GM23248 (cell line): ENCODE measurements around the gene C6orf15. TPM values are rescaled to one million over a fixed set of nuclear protein-coding genes. Genes with fewer than 3 reads are reported as not detected.

ENCODE experiments used
- DNase-seq: peaks from one replicate; pipeline ENCODE4 v3.0.0-alpha.2; 2015
- H2AFZ ChIP-seq: fragments of 200-600 bp; sonication (generic); 2 replicates; pipeline ENCODE4 v1.6.1; 2016; ENCODE audit warnings: antibody characterized with exemption
- H3F3A ChIP-seq: fragments of 200-600 bp; sonication (generic); 2 replicates; pipeline ENCODE4 v1.6.1; 2016; ENCODE audit warnings: mild to moderate bottlenecking, antibody characterized with exemption, mixed run types; ENCODE audit not compliant: insufficient read depth
- H3K27ac ChIP-seq: fragments of 200-600 bp; sonication (generic); 2 replicates; pipeline ENCODE4 v1.5.1; 2016; ENCODE audit warnings: mild to moderate bottlenecking
- H3K27me3 ChIP-seq: fragments of 200-600 bp; sonication (generic); replicated peaks from 2 replicates; pipeline ENCODE4 v1.6.1; 2016; ENCODE audit warnings: mild to moderate bottlenecking; ENCODE audit not compliant: insufficient read depth
- H3K36me3 ChIP-seq: fragments of 200-600 bp; sonication (generic); 2 replicates; pipeline ENCODE4 v1.6.1; 2016; ENCODE audit warnings: low read depth, mild to moderate bottlenecking
- H3K4me1 ChIP-seq: fragments of 200-600 bp; sonication (generic); 2 replicates; pipeline ENCODE4 v1.6.1; 2016; ENCODE audit warnings: mild to moderate bottlenecking; ENCODE audit not compliant: insufficient read depth
- H3K4me2 ChIP-seq: fragments of 200-600 bp; sonication (generic); one replicate; pipeline ENCODE4 v1.6.1; 2016; ENCODE audit warnings: mild to moderate bottlenecking; ENCODE audit not compliant: unreplicated experiment
- H3K4me3 ChIP-seq: fragments of 200-600 bp; sonication (generic); 2 replicates; pipeline ENCODE4 v1.5.1; 2016; ENCODE audit warnings: mild to moderate bottlenecking
- H3K79me2 ChIP-seq: fragments of 200-600 bp; sonication (generic); 2 replicates; pipeline ENCODE4 v1.6.1; 2016; ENCODE audit warnings: mild to moderate bottlenecking; ENCODE audit not compliant: insufficient read depth
- H3K9ac ChIP-seq: fragments of 200-600 bp; sonication (generic); 2 replicates; pipeline ENCODE4 v1.6.1; 2016; ENCODE audit warnings: mild to moderate bottlenecking
- H3K9me2 ChIP-seq: fragments of 200-600 bp; sonication (generic); 2 replicates; pipeline ENCODE4 v1.6.1; 2016; ENCODE audit warnings: mixed run types, mild to moderate bottlenecking, moderate library complexity; ENCODE audit not compliant: insufficient read depth
- H3K9me3 ChIP-seq: fragments of 200-600 bp; sonication (generic); one replicate; pipeline ENCODE4 v1.6.1; 2017; ENCODE audit warnings: low read depth
- H4K20me1 ChIP-seq: fragments of 200-600 bp; sonication (generic); 2 replicates; pipeline ENCODE4 v1.6.0; 2016; ENCODE audit not compliant: insufficient read depth
- EZH2 ChIP-seq: fragments of 200-600 bp; sonication (generic); IDR thresholded peaks from 2 replicates; pipeline ENCODE4 v1.6.1; 2018; ENCODE audit warnings: antibody characterized with exemption, mild to moderate bottlenecking; ENCODE audit not compliant: insufficient read depth, poor library complexity, severe bottlenecking
- EZH2phosphoT487 ChIP-seq: fragments of 200-600 bp; sonication (generic); IDR thresholded peaks from 2 replicates; pipeline ENCODE4 v1.6.1; 2018; ENCODE audit warnings: antibody characterized with exemption, moderate library complexity, mild to moderate bottlenecking, low read depth; ENCODE audit not compliant: insufficient read depth
- WGBS, 2 experiments: methylation state at CpG; one replicate each; pipeline ENCODE4 v1.1.6; 2015 to 2017; ENCODE audit warnings: low lambda C conversion rate in 2 of 2, low coverage in 1 of 2; ENCODE audit errors: missing lambda C conversion rate in 2 of 2; 5-methylcytosine and 5-hydroxymethylcytosine counted together
- in situ Hi-C: fragments of 300-500 bp; cut with MboI; formaldehyde crosslinking; loops from 2 replicates; pipeline ENCODE4 v1.15.0; 2020
- polyA plus RNA-seq: library from polyadenylated mRNA; unstranded; fragments of >200 nt; fragmentation: Nextera tagmentation; extraction: Ambion mirVana; gene quantifications from 2 replicates; pipeline ENCODE4 v1.2.1, GENCODE V29; 2016
- total RNA-seq: library from RNA; depleted of rRNA; stranded (reverse); fragments of >200 nt; shearing (Covaris generic); gene quantifications from 2 replicates; pipeline ENCODE4 v1.2.3, GENCODE V29; 2014

Gene C6orf15
- total and polyA plus RNA-seq, 2 experiments from 2014 or later = not detected

DNA sequence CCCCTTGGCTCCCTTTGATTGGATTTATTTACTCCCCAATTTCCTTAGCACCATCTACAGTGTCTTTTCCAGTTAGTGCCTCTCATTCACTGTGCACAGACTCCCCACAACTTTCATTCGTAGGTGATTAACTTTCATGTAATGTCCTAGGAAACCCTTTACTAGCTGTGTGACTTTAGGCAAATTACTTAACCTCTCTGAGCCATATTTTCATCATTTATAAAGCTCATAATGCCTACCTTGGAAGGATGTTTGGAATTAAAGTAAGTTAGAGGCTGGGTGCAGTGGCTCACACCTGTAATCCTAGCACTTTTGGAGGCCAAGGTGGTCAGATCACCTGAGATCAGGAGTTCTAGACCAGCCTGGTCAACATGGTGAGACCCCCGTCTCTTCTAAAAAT lies 20.1 kb downstream of the C6orf15 start:
- peaks cover 2% of the 10 kb centered on the region for H3F3A ChIP-seq
- no peaks in the 10 kb centered on the region for H3K27me3 ChIP-seq
- no peak for DNase-seq
- 90 to 91% methylated on average over 2 of the region's 2 CpGs for WGBS, 2 experiments
- H3K4me3 ChIP-seq = no peak overlapping the region
- H3K79me2 ChIP-seq = no peaks in the 10 kb centered on the region
- in situ Hi-C loops = loop anchor here (25.0 kb wide), 1 partner anchor 355 kb away; the partner anchor contains the start of genes FLOT1 and IER3
- H3K9me2 ChIP-seq = no peaks in the 10 kb centered on the region
- no peaks in the 10 kb centered on the region for H4K20me1 ChIP-seq
- TF ChIP-seq EZH2 (no peak), EZH2phosphoT487 (no peak)
- no peaks in the 10 kb centered on the region for H3K9me3 ChIP-seq
- no peak overlapping the region for H2AFZ ChIP-seq
- peaks cover 6% of the 10 kb centered on the region for H3K4me1 ChIP-seq
- no peak overlapping the region for H3K9ac ChIP-seq
- no peak overlapping the region for H3K4me2 ChIP-seq
- no peaks in the 10 kb centered on the region for H3K36me3 ChIP-seq
- no peak overlapping the region for H3K27ac ChIP-seq

DNA sequence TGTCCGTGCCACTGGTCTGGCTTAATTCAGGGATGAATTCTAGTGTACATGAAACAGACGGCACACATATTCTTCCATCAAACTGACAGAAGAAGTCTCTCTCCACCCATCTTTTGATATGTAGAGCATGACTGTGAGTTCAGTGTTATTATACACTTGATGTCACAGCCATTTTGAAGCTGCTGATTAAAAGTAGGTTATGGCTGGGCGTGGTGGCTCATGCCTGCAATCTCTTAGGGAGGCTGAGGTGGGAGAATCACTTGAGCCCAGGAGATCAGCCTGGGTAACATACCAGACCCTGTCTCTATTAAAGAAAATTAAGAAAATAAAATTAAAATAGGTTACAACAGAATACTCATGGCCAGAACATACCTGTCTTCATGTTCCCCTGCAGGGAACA lies 20.7 kb downstream of the C6orf15 start:
- Histone ChIP-seq H3K79me2 (no peaks in the 10 kb centered on the region), H3K27ac (no peak overlapping the region), H3K9me2 (no peaks in the 10 kb centered on the region), H3F3A (peaks cover 8% of the 10 kb centered on the region), H3K4me2 (no peak overlapping the region), H3K36me3 (no peaks in the 10 kb centered on the region), H4K20me1 (no peaks in the 10 kb centered on the region), H3K27me3 (no peaks in the 10 kb centered on the region), H3K4me3 (no peak overlapping the region), H3K9me3 (no peaks in the 10 kb centered on the region), H2AFZ (no peak overlapping the region), H3K9ac (no peak overlapping the region), H3K4me1 (peaks cover 12% of the 10 kb centered on the region)
- TF ChIP-seq EZH2 = no peak
- no peak for TF ChIP-seq EZH2phosphoT487
- DNase-seq = no peak
- in situ Hi-C loops = loop anchor here (25.0 kb wide), 1 partner anchor 354 kb away; the partner anchor contains the start of genes FLOT1 and IER3
- 32 to 33% methylated on average over 3 of the region's 3 CpGs for WGBS, 2 experiments

DNA sequence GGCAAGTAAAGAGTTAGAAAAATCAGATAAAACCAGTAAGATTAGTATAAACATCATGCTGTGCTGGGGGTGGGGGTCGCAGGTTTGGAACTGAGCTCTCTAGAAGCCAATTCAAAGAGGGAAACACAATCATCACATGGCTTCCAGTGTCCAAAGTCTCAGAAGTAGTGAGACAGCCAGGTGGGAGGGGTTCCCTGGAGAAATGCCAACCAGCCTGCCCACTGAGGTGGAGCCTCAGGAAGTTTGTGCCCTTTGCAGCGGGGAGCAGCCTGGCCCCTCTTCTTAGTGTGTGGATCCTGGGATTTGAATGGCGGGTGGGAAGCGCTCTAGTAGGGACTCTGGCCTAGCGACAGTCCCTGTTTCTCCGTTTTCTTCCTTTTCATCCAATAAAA lies 21.4 kb downstream of the C6orf15 start:
- H3K36me3 ChIP-seq = no peaks in the 10 kb centered on the region
- no peaks in the 10 kb centered on the region for H3K79me2 ChIP-seq
- no peak overlapping the region for H2AFZ ChIP-seq
- no peaks in the 10 kb centered on the region for H3K27me3 ChIP-seq
- no peak for DNase-seq
- H3K9me3 ChIP-seq = no peaks in the 10 kb centered on the region
- peaks cover 18% of the 10 kb centered on the region for H3K4me1 ChIP-seq
- H3F3A ChIP-seq = peaks cover 10% of the 10 kb centered on the region
- in situ Hi-C loops = loop anchor here (25.0 kb wide), 1 partner anchor 354 kb away; the partner anchor contains the start of genes FLOT1 and IER3
- no peak for TF ChIP-seq EZH2
- TF ChIP-seq EZH2phosphoT487 = no peak
- WGBS, 2 experiments = 97% methylated on average over 6 of the region's 6 CpGs
- no peak overlapping the region for H3K27ac ChIP-seq
- no peaks in the 10 kb centered on the region for H4K20me1 ChIP-seq
- no peak overlapping the region for H3K4me2 ChIP-seq
- H3K9ac ChIP-seq = no peak overlapping the region
- H3K9me2 ChIP-seq = no peaks in the 10 kb centered on the region
- H3K4me3 ChIP-seq = no peak overlapping the region

DNA sequence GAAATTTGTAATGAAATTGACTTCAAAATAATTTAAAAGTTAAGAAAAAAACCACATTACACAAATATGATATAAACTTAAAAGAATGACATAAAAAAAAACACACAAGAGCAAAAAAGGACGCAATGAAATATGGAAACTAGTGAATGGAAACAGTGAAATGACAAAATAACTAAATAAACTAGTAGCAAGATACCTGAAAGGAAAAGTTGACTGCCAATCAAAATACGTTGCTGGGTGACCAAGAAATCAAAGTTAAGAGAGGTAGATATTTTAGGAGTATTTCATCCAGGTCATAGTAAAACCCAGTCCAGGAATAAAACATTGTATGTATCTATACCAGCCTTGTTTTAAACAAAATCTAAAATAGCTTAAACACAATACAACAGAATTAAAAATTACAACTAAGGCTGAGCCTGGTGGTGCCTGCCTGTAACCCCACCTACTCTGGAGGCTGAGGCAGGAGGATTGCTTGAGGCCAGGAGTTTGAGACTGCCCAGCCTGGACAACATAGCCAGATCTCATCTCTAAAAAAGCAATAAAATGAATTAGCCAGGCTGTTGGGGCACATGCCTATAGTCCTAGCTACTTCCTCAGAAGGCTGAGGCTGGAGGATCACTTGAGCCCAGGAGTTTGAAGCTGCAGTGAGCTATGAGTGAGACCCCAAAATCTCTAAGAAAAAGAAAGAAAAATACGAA lies 22.0 kb downstream of the C6orf15 start:
- no peak overlapping the region for H3K4me2 ChIP-seq
- H3K4me3 ChIP-seq = no peak overlapping the region
- H3K9me3 ChIP-seq = no peaks in the 10 kb centered on the region
- H3K27me3 ChIP-seq = no peaks in the 10 kb centered on the region
- H3K79me2 ChIP-seq = no peaks in the 10 kb centered on the region
- 77 to 85% methylated on average over 3 of the region's 3 CpGs for WGBS, 2 experiments
- no peak overlapping the region for H2AFZ ChIP-seq
- H3K9ac ChIP-seq = no peak overlapping the region
- no peak overlapping the region for H3K27ac ChIP-seq
- H3K36me3 ChIP-seq = no peaks in the 10 kb centered on the region
- TF ChIP-seq EZH2phosphoT487 = no peak
- no peak for TF ChIP-seq EZH2
- H3F3A ChIP-seq = peaks cover 10% of the 10 kb centered on the region
- H4K20me1 ChIP-seq = no peaks in the 10 kb centered on the region
- peaks cover 18% of the 10 kb centered on the region for H3K4me1 ChIP-seq
- no peak for DNase-seq
- in situ Hi-C loops = loop anchor here (25.0 kb wide), 1 partner anchor 353 kb away; the partner anchor contains the start of genes FLOT1 and IER3
- H3K9me2 ChIP-seq = no peaks in the 10 kb centered on the region
